Measurements from ENCODE around the gene EMC7.
A peak's percentile ranks its signal among the peaks of the same experiment; 100 is the strongest.

Gene EMC7

GRCh38 chr15:34099914-34100313 is 1.7 kb downstream of the EMC7 start:
- H4K20me1 ChIP-seq, result peaks cover 0 to 45% (median 8%) of the 10 kb centered on the region in 11 experiments; a peak in 10 of 22 replicates
- peak overlapping the region; percentile 88 to 99 (median 92); a peak in 14 of 20 replicates for H3K4me3 ChIP-seq
- H3K27ac ChIP-seq, result no peak overlapping the region
- H3K36me3 ChIP-seq, result peaks cover 14 to 34% (median 22%) of the 10 kb centered on the region in 11 experiments
- H3K9ac ChIP-seq, result peak overlapping the region in 8 of 11 experiments; percentile 88 to 96 (median 92); a peak in 10 of 22 replicates
- TF ChIP-seq Cebpa-rat (IDR thresholded peaks at IDR 0.05), result no peak
- peak overlapping the region; percentile 76 to 92 (median 85) for H3K4me2 ChIP-seq
- H3K9me3 ChIP-seq (replicated peaks in 1 of 11), result peaks cover 0 to 20% (median 16%) of the 10 kb centered on the region in 11 experiments; a peak in 16 of 22 replicates
- peaks cover 18 to 27% (median 22%) of the 10 kb centered on the region in 10 experiments for H3K4me1 ChIP-seq
- H3K27me3 ChIP-seq, result no peaks in the 10 kb centered on the region

DNA sequence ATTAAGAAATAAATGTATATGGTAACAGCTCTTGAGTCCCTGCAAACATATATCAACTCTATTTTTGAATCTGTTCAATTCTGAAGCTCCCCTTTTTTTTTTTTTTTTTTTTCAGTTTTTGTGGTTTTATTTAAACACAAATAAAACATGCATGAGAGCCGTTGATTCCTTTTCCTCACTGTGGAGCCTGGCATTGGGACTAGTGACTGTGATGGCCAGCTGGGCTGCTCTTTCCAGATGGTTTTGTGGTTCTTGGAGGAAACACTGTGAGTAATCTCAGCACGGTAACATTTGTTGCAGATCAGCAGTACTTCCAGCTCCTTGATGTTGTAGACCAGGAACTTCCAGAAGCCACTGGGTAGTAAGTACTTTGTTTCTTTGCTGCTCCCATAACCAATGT is 15.9 kb downstream of the EMC7 start:
- Histone ChIP-seq H3K27me3 (no peaks in the 10 kb centered on the region), H3K9me3 (replicated peaks in 1 of 11) (no peaks in the 10 kb centered on the region), H3K9ac (no peak overlapping the region), H3K4me3 (no peak overlapping the region), H3K27ac (no peak overlapping the region), H4K20me1 (peaks cover 0 to 12% (median 4%) of the 10 kb centered on the region in 11 experiments; a peak in 6 of 22 replicates), H3K4me1 (no peaks in the 10 kb centered on the region), H3K4me2 (no peak overlapping the region), H3K36me3 (peaks cover 67 to 89% (median 81%) of the 10 kb centered on the region in 11 experiments)
- no peak for TF ChIP-seq Cebpa-rat (IDR thresholded peaks at IDR 0.05)

DNA sequence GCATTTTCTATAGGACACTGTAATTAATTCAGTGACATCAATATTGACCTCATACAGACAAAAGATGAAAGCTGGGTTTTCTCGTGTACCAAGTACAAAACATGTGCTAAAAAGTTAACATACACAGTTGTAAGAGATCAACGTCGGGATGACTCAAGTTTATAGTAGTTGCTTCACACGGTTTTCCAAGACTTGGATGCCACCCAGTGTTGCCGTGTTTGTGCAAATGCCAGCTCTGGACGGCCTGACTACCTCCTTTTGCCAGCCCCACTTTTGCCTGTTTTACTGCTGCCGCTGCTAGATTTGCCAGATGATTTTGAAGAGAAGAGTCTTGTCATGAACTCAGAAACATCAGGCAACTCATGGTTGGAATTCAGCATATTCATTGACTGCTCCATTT is 17.6 kb downstream of the EMC7 start:
- no peak overlapping the region for H3K4me3 ChIP-seq
- peaks cover 58 to 82% (median 65%) of the 10 kb centered on the region in 11 experiments for H3K36me3 ChIP-seq
- H3K27me3 ChIP-seq, result no peaks in the 10 kb centered on the region
- no peak overlapping the region for H3K4me2 ChIP-seq
- no peak overlapping the region for H3K9ac ChIP-seq
- H3K4me1 ChIP-seq, result no peaks in the 10 kb centered on the region
- no peaks in the 10 kb centered on the region for H3K9me3 ChIP-seq (replicated peaks in 1 of 11)
- H3K27ac ChIP-seq, result no peak overlapping the region
- TF ChIP-seq Cebpa-rat (IDR thresholded peaks at IDR 0.05), result no peak
- no peaks in the 10 kb centered on the region for H4K20me1 ChIP-seq

GRCh38 chr15:34079904-34080303 is 21.8 kb downstream of the EMC7 start:
- Histone ChIP-seq H3K27me3 (no peaks in the 10 kb centered on the region), H3K9ac (no peak overlapping the region)
- TF ChIP-seq Cebpa-rat (IDR thresholded peaks at IDR 0.05), result no peak

GRCh38 chr15:34078900-34079299 is 22.8 kb downstream of the EMC7 start:
- no peak overlapping the region for H3K4me2 ChIP-seq
- H3K27ac ChIP-seq, result no peak overlapping the region
- H3K9me3 ChIP-seq (replicated peaks in 1 of 11), result peaks cover 0 to 20% (median 0%) of the 10 kb centered on the region in 11 experiments; a peak in 5 of 22 replicates
- peaks cover 14 to 52% (median 20%) of the 10 kb centered on the region in 11 experiments for H3K36me3 ChIP-seq
- H3K4me3 ChIP-seq, result no peak overlapping the region
- no peak overlapping the region for H3K9ac ChIP-seq
- no peaks in the 10 kb centered on the region for H3K4me1 ChIP-seq
- H4K20me1 ChIP-seq, result no peaks in the 10 kb centered on the region
- H3K27me3 ChIP-seq, result no peaks in the 10 kb centered on the region
- TF ChIP-seq Cebpa-rat (IDR thresholded peaks at IDR 0.05), result no peak

More at GRCh38 chr15:34079904-34080303, 21.8 kb downstream of the EMC7 start:
- H3K9me3 ChIP-seq (replicated peaks in 1 of 11), result peaks cover 0 to 12% (median 0%) of the 10 kb centered on the region in 11 experiments; a peak in 5 of 22 replicates
- no peak overlapping the region for H3K4me2 ChIP-seq
- H4K20me1 ChIP-seq, result no peaks in the 10 kb centered on the region
- H3K27ac ChIP-seq, result no peak overlapping the region
- H3K4me1 ChIP-seq, result no peaks in the 10 kb centered on the region
- H3K36me3 ChIP-seq, result peaks cover 20 to 59% (median 27%) of the 10 kb centered on the region in 11 experiments
- H3K4me3 ChIP-seq, result no peak overlapping the region

DNA sequence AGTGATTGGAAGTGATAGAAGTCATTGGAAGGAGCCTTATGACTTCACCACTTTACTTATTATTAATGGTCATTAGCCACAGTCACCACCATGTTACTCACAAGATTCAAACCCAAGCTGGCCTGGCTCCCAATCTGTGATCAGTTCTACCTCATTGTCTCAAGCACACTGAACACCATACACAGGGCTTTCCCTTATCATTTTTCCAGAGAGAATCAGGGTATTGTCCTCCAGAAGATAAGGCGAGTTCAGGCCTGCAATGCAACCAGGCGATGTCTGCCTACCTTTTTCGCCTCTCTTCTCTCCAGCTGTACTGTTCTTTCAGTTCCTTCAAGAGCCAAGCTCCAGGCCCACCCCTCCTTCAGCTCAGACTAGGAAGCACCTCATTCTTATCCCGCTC is 24.9 kb downstream of the EMC7 start:
- no peaks in the 10 kb centered on the region for H3K4me1 ChIP-seq
- no peaks in the 10 kb centered on the region for H3K27me3 ChIP-seq
- no peak overlapping the region for H3K9ac ChIP-seq
- TF ChIP-seq Cebpa-rat (IDR thresholded peaks at IDR 0.05), result no peak
- H3K9me3 ChIP-seq (replicated peaks in 1 of 11), result peaks cover 0 to 21% (median 0%) of the 10 kb centered on the region in 11 experiments; a peak in 5 of 22 replicates
- no peak overlapping the region for H3K27ac ChIP-seq
- H4K20me1 ChIP-seq, result no peaks in the 10 kb centered on the region
- no peak overlapping the region for H3K4me2 ChIP-seq
- H3K36me3 ChIP-seq, result peaks cover 0 to 31% (median 2%) of the 10 kb centered on the region in 11 experiments; a peak in 6 of 22 replicates
- no peak overlapping the region for H3K4me3 ChIP-seq

DNA sequence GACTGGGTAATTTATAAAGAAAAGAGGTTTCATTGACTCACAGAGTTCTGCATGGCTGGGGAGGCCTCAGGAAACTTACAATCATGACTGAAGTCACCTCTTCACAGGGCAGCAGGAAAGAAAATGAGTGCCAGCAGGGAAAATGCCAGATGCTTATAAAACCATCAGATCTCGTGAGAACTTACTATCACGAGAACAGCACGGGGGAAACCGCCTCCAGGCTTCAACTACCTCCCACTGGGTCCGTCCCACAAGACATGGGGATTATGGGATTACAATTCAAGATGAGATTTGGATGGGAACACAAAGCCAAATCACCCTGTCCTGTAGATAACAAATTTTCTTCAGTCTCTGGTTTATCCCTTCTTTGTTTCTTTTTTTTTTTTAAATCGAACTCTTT is 31.7 kb downstream of the EMC7 start:
- Histone ChIP-seq H3K9me3 (replicated peaks in 1 of 11) (peaks cover 0 to 12% (median 0%) of the 10 kb centered on the region in 11 experiments; a peak in 5 of 22 replicates), H3K4me2 (no peak overlapping the region), H3K9ac (no peak overlapping the region), H3K4me1 (peaks cover 0 to 18% (median 6%) of the 10 kb centered on the region in 10 experiments; a peak in 11 of 20 replicates), H3K4me3 (no peak overlapping the region), H3K27me3 (no peaks in the 10 kb centered on the region), H3K27ac (no peak overlapping the region), H4K20me1 (no peaks in the 10 kb centered on the region), H3K36me3 (no peaks in the 10 kb centered on the region; a peak in 1 of 22 replicates)
- TF ChIP-seq Cebpa-rat (IDR thresholded peaks at IDR 0.05), result no peak

- H3K4me1 ChIP-seq, result peaks cover 0 to 28% (median 14%) of the 10 kb centered on the region in 10 experiments; a peak in 12 of 20 replicates
- H3K4me2 ChIP-seq, result peak overlapping the region in 5 of 11 experiments; percentile 4 to 63 (median 53); a peak in 6 of 22 replicates
- H3K27me3 ChIP-seq, result no peaks in the 10 kb centered on the region
- no peaks in the 10 kb centered on the region for H3K36me3 ChIP-seq
- no peaks in the 10 kb centered on the region for H3K9me3 ChIP-seq (replicated peaks in 1 of 11)
- H3K27ac ChIP-seq, result no peak overlapping the region
- no peak overlapping the region for H3K4me3 ChIP-seq
- TF ChIP-seq Cebpa-rat (IDR thresholded peaks at IDR 0.05), result no peak
- H3K9ac ChIP-seq, result no peak overlapping the region
- H4K20me1 ChIP-seq, result no peaks in the 10 kb centered on the region
Measured at GRCh38 chr15:34065941-34066340, 35.7 kb downstream of the EMC7 start.

GRCh38 chr15:34065261-34065660 is 36.4 kb downstream of the EMC7 start:
- H3K27ac ChIP-seq, result no peak overlapping the region; a peak in 1 of 22 replicates
- peak overlapping the region in 7 of 11 experiments; percentile 15 to 63 (median 41); a peak in 10 of 22 replicates for H3K4me2 ChIP-seq
- H3K4me1 ChIP-seq, result peaks cover 0 to 28% (median 14%) of the 10 kb centered on the region in 10 experiments; a peak in 12 of 20 replicates
- no peaks in the 10 kb centered on the region for H3K9me3 ChIP-seq (replicated peaks in 1 of 11)
- no peaks in the 10 kb centered on the region for H4K20me1 ChIP-seq
- H3K27me3 ChIP-seq, result no peaks in the 10 kb centered on the region
- peak overlapping the region in 3 of 11 experiments; percentile 34 to 45 (median 36); a peak in 3 of 22 replicates for H3K9ac ChIP-seq
- no peak for TF ChIP-seq Cebpa-rat (IDR thresholded peaks at IDR 0.05)
- no peak overlapping the region for H3K4me3 ChIP-seq
- H3K36me3 ChIP-seq, result no peaks in the 10 kb centered on the region

- peaks cover 0 to 28% (median 14%) of the 10 kb centered on the region in 10 experiments; a peak in 12 of 20 replicates for H3K4me1 ChIP-seq
- peak overlapping the region in 7 of 11 experiments; percentile 15 to 63 (median 41); a peak in 9 of 22 replicates for H3K4me2 ChIP-seq
- no peaks in the 10 kb centered on the region for H3K9me3 ChIP-seq (replicated peaks in 1 of 11)
- H3K27me3 ChIP-seq, result no peaks in the 10 kb centered on the region
- H3K9ac ChIP-seq, result no peak overlapping the region
- H3K4me3 ChIP-seq, result no peak overlapping the region
- TF ChIP-seq Cebpa-rat (IDR thresholded peaks at IDR 0.05), result no peak
- no peaks in the 10 kb centered on the region for H4K20me1 ChIP-seq
- no peaks in the 10 kb centered on the region for H3K36me3 ChIP-seq
- no peak overlapping the region for H3K27ac ChIP-seq
Measured at GRCh38 chr15:34064438-34064837, 37.2 kb downstream of the EMC7 start.
